Esophagus muscularis mucosa (tissue), 4 donors: ENCODE results near the gene DNAJC25. TPM values are rescaled to one million over a fixed set of nuclear protein-coding genes. Genes with fewer than 3 reads are reported as not detected.

Experiments used
- DNase-seq: peaks from one replicate; pipeline ENCODE4 v3.0.0-alpha.2; 2017; ENCODE audit errors: extremely low spot score
- H3K27ac ChIP-seq, 4 donors: fragments of 200-600 bp; sonication (generic); replicated peaks in 1 of 4; 1 replicate in 3 of 4; 2 replicates in 1 of 4; pipeline ENCODE4 v1.5.1; 2016 to 2019; ENCODE audit warnings: mild to moderate bottlenecking in 1 of 4
- H3K27me3 ChIP-seq, 4 donors: fragments of 200-600 bp; sonication (generic); one replicate each; pipeline versions ENCODE4 v1.5.1 to v1.6.0; 2016 to 2019
- H3K36me3 ChIP-seq, 4 donors: fragments of 200-600 bp; sonication (generic); one replicate each; pipeline ENCODE4 v1.5.1; 2016 to 2019
- H3K4me1 ChIP-seq, 4 donors: fragments of 200-600 bp; sonication (generic); one replicate each; pipeline ENCODE4 v1.5.1; 2016 to 2019
- H3K4me3 ChIP-seq, 4 donors: fragments of 200-600 bp; sonication (generic); 1 replicate in 2 of 4; 2 replicates in 2 of 4; pipeline ENCODE4 v1.5.1; 2016 to 2019; ENCODE audit warnings: mild to moderate bottlenecking in 4 of 4, moderate library complexity in 1 of 4
- H3K9me3 ChIP-seq, 4 donors: fragments of 200-600 bp; sonication (generic); 1 replicate in 3 of 4; 2 replicates in 1 of 4; pipeline ENCODE4 v1.5.1; 2016 to 2019
- CTCF ChIP-seq, 3 experiments: fragments of 200-600 bp in 2 of 3; fragments of 450-650 bp in 1 of 3; sonication (generic) in 2 of 3; IDR thresholded peaks; one replicate each; pipeline ENCODE4 v1.5.1; 2017 to 2019; ENCODE audit warnings: antibody characterized with exemption in 3 of 3, mild to moderate bottlenecking in 2 of 3, moderate library complexity in 1 of 3
- EP300 ChIP-seq: sonication (generic); formaldehyde crosslinking; IDR thresholded peaks from one replicate; pipeline ENCODE4 v1.6.1; 2017; ENCODE audit warnings: antibody characterized with exemption
- POLR2A ChIP-seq: fragments of 450-650 bp; IDR thresholded peaks from one replicate; pipeline ENCODE4 v1.6.1; 2017; ENCODE audit warnings: antibody characterized with exemption, moderate library complexity, mild to moderate bottlenecking, low read depth
- POLR2AphosphoS5 ChIP-seq, 2 donors: sonication (generic); formaldehyde crosslinking; IDR thresholded peaks; one replicate each; pipeline ENCODE4 v1.6.1; 2017; ENCODE audit warnings: antibody characterized with exemption in 2 of 2
- WGBS: methylation state at CpG from one replicate; pipeline ENCODE4 v1.1.5; 2018; 5-methylcytosine and 5-hydroxymethylcytosine counted together
- intact Hi-C: fragments of 100-400 bp; cut with DNase I; formaldehyde crosslinking; loops from one replicate; pipeline ENCODE4 v1.15.1; 2023
- total RNA-seq, 4 donors: library from RNA; depleted of rRNA; stranded (reverse); fragments of >200 nt; gene quantifications; one replicate each; pipeline versions ENCODE4 v1.1.0 to v1.2.1, GENCODE V29; 2016

The DNAJC25 gene
- total RNA-seq, 4 donors from 2014 or later, result 8.8 to 12.0 (median 9.5) TPM

DNA sequence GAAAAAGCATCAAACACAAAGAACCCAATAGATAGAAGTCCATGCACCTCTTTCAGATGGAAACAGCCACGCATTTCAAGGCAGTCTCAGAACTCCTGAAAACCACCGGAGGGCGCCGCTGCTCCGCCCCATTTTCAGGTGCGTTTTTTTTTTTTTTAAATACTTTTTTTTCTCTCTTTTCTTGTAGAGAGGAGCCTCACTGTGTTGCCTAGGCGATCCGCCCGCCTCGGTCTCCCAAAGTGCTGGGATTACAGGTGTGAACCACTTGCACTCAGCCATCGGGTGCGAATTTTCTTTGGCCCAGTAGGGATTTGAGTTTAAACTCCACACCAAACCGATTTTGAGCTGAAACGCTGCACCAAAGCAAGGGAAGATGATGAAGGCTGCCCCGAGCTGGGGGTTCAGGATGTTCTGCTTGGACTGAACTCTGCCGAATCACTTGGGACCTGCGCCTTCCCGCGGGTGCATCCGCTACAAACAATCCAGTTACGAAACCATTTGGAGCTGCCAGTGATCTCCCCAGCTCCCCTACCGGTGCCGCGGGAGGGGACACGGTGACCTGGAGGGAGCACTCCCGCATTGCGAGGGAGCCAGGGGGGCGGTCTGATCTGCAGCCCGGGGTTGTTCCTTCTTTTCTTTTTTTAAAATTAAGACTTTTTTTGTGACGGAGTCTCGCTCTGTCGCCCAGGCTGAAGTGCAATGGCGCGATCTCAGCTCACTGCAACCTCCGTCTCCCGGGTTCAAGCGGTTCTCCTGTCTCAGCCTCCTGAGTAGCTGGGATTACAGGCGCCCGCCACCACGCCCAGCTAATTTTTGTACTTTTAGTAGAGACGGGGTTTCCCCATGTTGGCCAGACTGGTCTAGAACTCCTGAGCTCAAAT, 33.0 kb upstream of the DNAJC25 start:
- no peaks in the 10 kb centered on the region for H3K9me3 ChIP-seq
- TF ChIP-seq CTCF (IDR thresholded peaks at IDR 0.05), result peak; percentile 52 to 72 (median 70)
- TF ChIP-seq POLR2A, result no peak
- peak; percentile 27 to 43 for TF ChIP-seq POLR2AphosphoS5 (IDR thresholded peaks at IDR 0.05)
- intact Hi-C loops, result loop anchor here (2.0 kb wide), 3 partner anchors 25 to 93 kb away; partner anchors contain the start of gene DNAJC25
- H3K4me1 ChIP-seq, result peaks cover 8 to 19% (median 10%) of the 10 kb centered on the region in 4 donors
- H3K27ac ChIP-seq, result peak overlapping the region; percentile 87 to 93 (median 90)
- H3K36me3 ChIP-seq, result peaks cover 0 to 38% (median 26%) of the 10 kb centered on the region in 4 donors
- no peak for DNase-seq
- H3K4me3 ChIP-seq, result peak overlapping the region; percentile 77 to 93 (median 83)
- no peaks in the 10 kb centered on the region for H3K27me3 ChIP-seq
- WGBS, result under 1% methylated on average over 41 of the region's 41 CpGs

DNA sequence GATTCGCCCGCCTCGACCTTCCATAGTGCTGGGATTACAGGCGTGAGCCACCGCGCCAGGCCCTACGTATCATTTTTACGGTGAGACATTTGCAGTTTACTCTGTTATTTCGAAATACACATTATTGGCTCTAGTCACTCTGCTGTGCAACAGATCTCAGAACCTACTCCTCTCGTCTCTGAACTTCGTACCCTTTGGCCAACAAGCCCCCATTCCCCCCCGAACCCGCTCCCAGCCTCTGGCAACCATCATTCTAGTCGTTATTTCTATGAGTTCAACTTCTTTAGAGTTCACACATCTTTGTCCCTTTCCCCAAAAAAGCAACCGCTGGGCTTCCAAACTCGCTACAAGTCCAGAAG, 32.4 kb upstream of the DNAJC25 start:
- WGBS, result 2% methylated on average over 16 of the region's 16 CpGs
- DNase-seq, result no peak
- TF ChIP-seq CTCF (IDR thresholded peaks at IDR 0.05) (no peak), POLR2A (no peak), POLR2AphosphoS5 (IDR thresholded peaks at IDR 0.05) (no peak), EP300 (no peak)
- intact Hi-C loops, result loop anchor here (2.0 kb wide), 3 partner anchors 24 to 92 kb away; partner anchors contain the start of gene DNAJC25
- H3K27me3 ChIP-seq, result no peaks in the 10 kb centered on the region
- H3K9me3 ChIP-seq, result no peaks in the 10 kb centered on the region
- peaks cover 8 to 19% (median 10%) of the 10 kb centered on the region in 4 donors for H3K4me1 ChIP-seq
- H3K4me3 ChIP-seq, result peak overlapping the region; percentile 77 to 93 (median 83)
- peaks cover 0 to 31% (median 22%) of the 10 kb centered on the region in 4 donors for H3K36me3 ChIP-seq
- peak overlapping the region; percentile 87 to 93 (median 90) for H3K27ac ChIP-seq

DNA sequence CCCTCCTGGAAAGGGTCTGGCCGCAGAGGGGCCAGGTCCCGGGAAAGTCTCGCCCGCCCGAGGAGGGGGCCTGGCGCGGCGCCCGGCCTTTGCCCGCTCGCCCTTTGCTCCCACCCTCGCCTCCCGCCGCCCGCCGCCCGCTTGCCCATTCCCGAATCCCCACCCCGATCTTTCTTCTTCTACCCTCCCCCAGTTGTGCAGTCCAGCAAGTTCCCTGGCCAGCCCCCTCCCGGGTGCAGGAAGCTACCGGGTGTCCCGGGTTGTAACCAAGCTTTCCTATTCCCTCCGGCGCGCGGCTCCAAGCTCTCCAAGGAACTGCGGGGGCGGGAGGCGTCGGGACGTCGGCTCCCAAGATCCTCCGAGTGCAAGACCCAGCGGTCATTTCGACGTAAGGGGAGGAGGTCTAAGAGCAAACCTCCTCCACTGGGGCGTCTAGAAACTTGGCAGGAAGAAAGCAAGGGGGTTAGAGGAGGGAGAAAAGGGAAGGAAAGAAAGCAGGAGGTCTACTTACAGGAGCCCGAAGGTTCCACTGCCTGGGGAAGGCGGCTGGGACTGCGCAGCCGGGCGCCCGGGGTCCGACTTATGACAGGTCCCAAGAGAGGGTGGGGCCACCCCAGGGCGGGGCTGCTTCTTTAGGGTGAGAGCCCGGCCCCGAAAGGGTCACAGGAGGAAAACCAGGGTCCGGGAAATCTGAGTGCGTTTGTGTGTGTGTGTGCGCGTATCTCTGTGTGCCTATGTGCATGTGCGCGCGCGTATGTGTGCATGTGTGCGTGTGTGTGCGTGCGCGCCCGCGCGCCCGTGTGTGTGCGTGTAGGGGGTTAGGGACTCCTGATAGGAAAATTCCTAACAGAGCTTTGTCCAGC, 31.8 kb upstream of the DNAJC25 start, which contains the start of gene PTGR1:
TSS of gene PTGR1 (minus strand) at position 556 of the 863 bp plus-strand sequence. CDS start 2,225 bp downstream, outside the sequence.
- Histone ChIP-seq H3K4me1 (peaks cover 8 to 19% (median 10%) of the 10 kb centered on the region in 4 donors), H3K27ac (peak within 1 kb of the TSS; percentile 87 to 93 (median 90)), H3K36me3 (peaks cover 0 to 25% (median 17%) of the 10 kb centered on the region in 4 donors), H3K4me3 (peak within 1 kb of the TSS; percentile 77 to 93 (median 83)), H3K27me3 (no peaks in the 10 kb centered on the region), H3K9me3 (no peaks in the 10 kb centered on the region)
- DNase-seq, result peak; percentile 96
- 1% methylated on average over 48 of the region's 64 CpGs for WGBS
- intact Hi-C loops, result loop anchor here (2.0 kb wide), 3 partner anchors 23 to 91 kb away; partner anchors contain the start of gene DNAJC25
- TF ChIP-seq CTCF (IDR thresholded peaks at IDR 0.05), result no peak
- TF ChIP-seq EP300, result no peak
- no peak for TF ChIP-seq POLR2A
- peak; percentile 59 to 69 for TF ChIP-seq POLR2AphosphoS5 (IDR thresholded peaks at IDR 0.05)

DNA sequence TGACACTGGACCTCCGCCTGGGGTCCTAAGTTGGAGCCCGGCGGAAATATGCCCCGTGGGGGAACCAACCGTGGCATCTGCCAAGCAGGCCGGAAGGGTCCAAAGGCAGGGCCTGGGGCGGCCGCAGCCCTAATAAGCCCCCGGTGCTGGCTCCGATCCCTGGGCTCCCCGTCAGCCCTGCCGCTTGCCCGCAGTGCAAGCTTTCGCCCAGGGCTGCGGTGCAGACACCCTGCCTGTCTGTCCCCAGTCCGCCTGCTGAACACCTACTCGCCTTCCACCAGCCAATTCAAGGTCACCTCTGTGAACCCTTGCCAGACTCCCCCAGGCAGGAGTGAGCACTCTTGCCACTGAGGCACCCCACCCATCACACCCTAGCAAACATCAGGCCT, 31.2 kb upstream of the DNAJC25 start:
- WGBS, result 21% methylated on average over 4 of the region's 17 CpGs
- no peak for DNase-seq
- Histone ChIP-seq H3K4me3 (peak overlapping the region; percentile 77 to 93 (median 83)), H3K36me3 (peaks cover 0 to 20% (median 14%) of the 10 kb centered on the region in 4 donors), H3K9me3 (no peaks in the 10 kb centered on the region), H3K27me3 (no peaks in the 10 kb centered on the region), H3K27ac (peak overlapping the region; percentile 87 to 93 (median 90)), H3K4me1 (peaks cover 8 to 19% (median 10%) of the 10 kb centered on the region in 4 donors)
- TF ChIP-seq EP300 (no peak), POLR2AphosphoS5 (IDR thresholded peaks at IDR 0.05) (no peak), POLR2A (no peak), CTCF (IDR thresholded peaks at IDR 0.05) (no peak)
- intact Hi-C loops, result loop anchor here (2.0 kb wide), 3 partner anchors 23 to 91 kb away; partner anchors contain the start of gene DNAJC25
